Mesenteric fat pad (tissue), 1 donor: ENCODE results near the gene EDN2. TPM values are rescaled to one million over a fixed set of nuclear protein-coding genes. Genes with fewer than 3 reads are reported as not detected.

ENCODE experiments used
- DNase-seq: peaks from one replicate; pipeline ENCODE4 v3.0.0-alpha.2; 2020; ENCODE audit warnings: low spot score
- total RNA-seq: library from RNA; stranded (reverse); fragmentation: NEBNext Ultra II Directional; extraction: Animal tissue kit (Norgen Biotek cat#: 25700); gene quantifications from one replicate; pipeline ENCODE4 v1.2.1, GENCODE V29; 2021
- donor health status: DM: yes; HTN: yes; CAD: no.

The EDN2 gene
- total RNA-seq, 1 donor from 2014 or later: not detected

DNA sequence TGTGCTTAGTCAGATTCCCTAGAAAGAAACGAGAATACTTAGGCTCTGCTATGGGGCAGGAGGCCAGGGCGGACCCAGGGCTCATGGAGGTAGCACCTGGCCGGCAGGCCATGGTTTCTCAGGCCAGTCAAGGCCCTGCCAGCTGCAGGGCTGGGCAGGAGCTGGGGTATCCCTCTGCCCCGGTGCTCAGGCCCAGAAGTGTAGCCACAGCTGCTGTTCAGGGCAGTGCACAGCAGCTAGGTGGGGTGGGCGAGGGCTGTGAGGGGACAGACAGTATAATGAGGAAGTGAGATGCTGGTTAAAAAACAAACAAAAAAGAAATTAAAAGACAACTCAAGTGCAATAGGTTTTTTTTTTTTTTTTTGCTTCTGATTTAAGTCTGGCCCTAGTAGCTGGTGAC lies 34.0 kb upstream of the EDN2 start:
- DNase-seq: no peak

DNA sequence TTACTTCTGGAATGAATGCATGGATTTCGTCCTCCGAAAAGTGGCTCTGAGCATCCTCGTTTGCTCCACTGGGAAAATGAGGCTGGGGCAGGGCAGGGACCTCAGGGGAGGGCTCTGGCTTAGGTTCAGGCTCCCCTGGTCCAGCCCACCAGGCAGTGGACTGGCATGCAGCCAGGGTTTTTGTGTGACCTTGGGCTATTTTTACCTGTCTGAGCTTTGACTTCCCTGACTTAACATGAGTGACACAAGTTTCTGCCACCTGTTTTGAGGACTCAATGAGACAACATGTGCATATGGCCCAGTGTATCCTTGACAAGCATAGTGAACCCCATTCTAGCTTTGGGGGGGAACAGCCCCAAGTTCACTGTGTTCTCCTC lies 32.6 kb upstream of the EDN2 start:
- DNase-seq: no peak

DNA sequence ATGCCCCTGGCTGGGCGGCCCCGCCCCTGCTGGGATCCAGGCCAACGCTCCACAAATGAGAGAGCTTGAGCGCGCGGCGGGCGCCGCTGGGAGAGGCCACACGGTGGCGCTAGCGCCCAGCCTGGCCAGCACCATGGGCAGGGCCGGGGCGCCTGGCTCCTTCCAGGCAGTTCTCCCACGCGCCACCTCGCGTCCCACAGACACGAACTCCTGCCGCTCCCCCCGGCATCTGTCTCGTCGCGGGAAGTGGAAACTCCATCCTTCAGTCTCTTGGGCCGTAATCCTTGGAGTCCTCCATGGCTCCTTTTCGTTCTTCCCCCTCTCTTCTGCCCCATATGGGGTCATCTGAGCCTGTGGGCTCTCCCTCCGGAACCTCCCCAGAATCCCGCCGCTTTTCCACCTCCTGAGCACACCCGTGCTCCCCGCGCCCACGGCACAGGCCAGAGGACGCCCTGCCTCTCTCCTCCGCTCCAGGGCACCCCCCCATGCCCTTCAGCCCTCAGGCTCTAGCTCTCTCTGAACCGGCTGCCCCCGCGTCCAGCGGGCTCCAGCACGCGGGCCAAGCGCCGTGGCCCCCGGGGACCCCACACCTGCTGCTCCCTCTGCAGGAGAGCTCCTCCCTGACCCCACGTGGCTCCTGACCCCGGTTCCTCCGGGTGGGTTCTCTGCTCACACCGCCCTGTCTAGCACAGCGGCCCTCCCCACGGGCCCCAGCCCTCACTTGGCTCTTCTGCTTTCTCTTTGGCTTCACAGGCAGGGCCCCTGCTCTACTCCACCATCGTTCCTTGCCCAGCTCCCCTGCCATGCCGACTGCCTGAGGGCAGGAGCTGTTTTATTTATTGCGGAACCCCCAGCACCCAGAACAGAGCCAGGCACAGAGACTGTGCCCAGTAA lies 31.9 kb upstream of the EDN2 start:
- DNase-seq: peak; percentile 97

DNA sequence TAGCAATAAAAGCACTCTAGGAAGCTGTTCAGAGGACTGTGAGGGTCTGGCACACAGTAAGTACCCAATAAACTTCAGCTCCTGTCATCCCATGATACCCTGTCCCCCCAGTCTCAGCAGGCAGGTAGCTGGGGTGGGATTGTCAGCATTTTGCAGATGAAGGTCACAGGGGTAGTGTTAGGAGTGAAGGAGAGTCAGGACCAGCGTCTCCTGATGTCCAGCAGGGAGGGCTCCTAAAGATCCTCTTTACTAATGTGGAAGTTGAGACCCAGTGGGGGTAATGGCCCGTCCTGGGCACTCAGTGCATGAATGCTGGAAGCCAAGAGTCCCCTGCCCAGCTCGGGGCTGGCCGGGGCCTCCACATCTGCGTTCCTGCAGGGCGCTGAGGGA lies 31.3 kb upstream of the EDN2 start:
- no peak for DNase-seq

DNA sequence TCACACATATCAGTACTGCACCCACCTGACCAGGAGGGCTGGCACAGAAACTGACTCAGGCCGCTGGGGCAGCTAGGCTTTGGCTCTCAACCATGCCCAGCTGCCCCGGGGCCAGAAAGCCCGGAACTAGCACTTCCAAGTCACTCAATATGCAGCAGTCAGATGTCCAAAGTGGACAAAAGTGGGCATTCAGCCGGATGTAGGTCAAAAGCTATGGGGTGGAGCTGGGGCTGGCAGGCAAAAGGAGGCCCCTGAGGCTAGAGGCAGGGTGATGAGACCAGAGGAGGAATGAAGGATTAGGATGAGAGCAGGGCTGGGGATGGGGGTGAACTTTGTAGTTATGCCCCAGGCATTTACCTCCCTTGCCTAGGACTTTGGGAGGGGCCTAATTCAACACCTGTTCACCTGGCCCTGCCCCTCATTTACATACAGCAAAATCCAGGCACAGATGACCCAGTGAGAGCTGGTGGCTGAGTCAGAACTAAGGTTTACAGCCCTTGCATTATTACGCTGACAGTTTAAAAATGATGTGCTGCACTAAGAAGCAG lies 30.7 kb upstream of the EDN2 start:
- no peak for DNase-seq

DNA sequence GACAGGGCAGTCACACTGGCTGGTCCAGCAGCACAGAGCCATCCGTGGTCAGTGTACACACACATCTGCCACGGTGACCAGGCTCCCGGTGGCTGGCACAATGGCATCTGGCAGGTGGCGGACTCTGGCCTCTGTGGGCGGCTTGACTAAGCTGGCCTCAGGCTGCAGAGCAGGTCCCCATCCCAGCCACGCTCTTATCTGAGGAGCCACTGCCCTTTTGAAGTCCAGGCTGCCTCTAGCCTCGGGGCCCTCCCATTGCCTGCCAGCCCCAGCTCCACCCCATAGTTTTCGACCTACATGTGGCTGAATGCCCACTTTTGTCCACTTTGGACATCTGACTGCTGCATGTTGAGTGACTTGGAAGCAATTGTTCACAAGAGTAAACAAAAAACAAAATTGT lies 29.9 kb upstream of the EDN2 start:
- no peak for DNase-seq

DNA sequence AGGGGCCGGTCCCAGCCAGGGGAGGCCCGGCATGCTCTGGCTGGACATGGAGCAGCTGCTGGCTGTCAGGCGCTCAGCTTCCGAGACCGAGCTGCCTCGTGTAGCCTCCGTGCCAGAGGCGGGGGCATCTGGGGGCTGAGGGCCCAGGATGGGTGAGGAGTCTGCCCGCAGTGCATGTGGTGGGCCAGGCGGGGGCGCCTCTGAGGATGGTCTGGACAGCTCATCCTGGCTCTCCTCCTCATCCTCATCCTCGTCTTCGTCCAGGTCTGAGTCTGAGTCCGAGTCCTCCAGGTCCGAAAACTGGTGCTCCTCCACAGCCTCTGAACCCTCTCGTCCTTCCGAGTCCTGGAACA lies 28.9 kb upstream of the EDN2 start:
- no peak for DNase-seq

DNA sequence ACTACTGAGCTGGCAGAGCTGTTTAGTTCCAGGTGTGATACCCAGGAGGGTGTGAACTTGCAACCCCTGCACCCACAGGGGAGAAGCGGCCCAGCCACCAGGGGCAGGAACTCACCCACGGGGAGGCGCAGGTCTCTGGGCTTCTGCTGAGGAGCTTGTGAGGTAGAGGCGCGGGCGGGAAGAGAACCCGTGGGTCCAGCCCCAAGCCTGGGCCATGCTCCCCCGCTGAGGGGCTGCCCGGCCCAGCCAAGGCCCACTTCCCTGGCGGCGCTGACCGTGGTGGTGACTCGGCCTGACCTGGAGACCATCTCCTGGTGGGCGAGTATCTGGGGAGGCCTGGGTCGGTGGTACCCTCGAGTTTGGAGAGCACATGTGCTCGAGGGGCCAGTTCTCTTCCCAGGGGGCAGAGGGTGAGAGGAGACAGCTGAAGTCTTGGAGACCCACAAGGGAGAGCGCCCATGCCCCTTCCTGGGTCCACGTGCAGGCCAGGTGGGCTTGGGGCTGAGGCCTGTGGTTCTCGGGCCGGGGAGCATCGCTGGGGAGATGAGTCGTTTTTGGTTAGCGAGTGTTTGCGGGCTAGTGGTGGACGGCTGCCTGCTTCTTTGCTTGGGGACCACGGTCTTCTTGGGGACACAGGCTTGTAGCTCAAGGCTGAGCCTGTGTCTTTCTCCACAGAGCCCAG lies 28.4 kb upstream of the EDN2 start:
- DNase-seq: no peak

DNA sequence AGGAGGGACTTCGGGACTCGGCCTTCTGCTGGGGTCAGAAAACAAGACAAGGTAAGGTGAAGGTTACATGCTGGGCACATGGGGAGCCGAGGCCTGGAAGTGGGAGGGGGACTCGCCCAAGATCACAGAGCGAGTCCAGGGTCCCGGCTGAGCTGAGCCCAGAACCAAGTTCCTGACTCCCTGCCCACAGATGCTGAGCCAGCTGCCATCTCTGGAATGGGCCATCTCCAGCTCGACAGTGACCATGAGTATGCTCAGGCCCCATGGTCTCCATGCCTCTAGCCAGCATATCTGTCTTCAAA lies 26.7 kb upstream of the EDN2 start:
- no peak for DNase-seq

DNA sequence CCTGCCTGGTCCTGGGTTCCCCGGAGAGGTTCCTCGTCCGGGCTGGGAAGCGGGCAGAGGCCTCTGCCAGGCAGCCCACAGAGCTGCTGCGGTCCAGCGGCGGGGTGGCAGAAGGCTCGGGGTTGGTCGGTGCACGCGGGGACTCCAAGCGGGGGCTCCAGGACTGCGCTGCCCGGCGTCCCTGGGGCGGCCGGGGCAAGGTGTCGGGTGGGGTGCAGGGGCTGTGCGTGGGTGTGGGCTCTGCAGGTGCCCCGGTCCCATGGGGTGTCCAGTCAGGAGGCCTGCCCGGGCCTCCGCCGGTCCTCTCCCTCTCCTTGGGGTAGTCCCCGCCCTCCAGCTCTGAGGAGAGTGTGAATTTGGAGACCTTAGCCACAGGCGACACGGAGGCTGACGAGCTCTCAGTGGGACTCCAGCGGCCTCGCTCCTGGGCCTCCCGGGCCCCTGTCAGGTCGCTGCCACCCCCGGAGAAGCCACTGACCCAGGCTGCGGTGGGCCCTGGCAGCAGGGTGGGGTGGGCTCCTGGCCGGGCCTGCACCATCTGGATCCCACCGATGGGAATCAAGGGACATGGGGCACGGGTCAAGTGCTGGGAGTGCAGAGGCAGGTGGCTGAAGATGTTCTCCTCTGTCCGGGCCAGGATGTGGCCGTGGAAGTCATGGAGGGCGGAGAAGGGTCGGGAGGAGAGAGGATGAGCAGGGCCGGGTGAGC lies 26.2 kb upstream of the EDN2 start:
- DNase-seq: no peak

DNA sequence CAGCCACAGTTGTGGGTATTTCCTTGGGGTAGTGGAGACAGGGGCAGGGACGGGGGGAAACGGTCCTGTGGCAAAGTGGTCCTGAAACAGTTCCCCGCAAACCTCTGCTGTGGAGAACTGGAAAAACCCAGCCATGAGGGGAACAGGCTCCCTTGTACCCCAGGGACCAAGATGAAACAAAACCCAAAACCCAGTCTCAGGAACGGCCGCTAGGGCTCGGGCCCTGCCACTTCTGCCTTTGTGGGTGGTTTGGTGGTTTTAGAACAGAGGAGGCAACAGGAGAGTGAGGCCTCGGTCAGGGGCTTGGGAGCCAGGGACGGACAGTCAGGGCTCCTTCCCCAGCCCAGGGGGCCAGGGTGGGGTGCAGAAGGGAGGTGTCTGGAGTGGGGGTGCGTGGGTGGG lies 24.8 kb upstream of the EDN2 start:
- DNase-seq: no peak

DNA sequence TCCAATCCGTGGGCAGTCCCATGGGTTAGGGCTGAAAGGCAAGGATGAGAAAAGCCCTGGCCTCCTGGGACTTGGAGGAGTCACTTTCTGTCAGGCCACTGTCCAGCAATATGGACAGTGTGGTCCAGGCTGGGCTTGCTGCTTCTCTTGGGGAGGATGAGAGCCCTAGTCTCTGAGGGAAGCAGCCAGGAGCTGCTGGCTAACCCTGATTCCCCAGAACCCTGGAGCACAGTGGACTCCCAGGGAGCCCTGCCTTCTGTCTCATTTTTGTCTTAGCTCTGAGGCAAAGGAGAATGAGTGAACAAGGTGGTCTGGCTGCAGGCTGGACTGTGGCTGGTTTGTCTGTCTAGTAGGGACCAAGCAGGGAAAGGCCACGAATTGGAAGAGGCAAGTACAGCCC lies 23.8 kb upstream of the EDN2 start:
- DNase-seq: no peak

DNA sequence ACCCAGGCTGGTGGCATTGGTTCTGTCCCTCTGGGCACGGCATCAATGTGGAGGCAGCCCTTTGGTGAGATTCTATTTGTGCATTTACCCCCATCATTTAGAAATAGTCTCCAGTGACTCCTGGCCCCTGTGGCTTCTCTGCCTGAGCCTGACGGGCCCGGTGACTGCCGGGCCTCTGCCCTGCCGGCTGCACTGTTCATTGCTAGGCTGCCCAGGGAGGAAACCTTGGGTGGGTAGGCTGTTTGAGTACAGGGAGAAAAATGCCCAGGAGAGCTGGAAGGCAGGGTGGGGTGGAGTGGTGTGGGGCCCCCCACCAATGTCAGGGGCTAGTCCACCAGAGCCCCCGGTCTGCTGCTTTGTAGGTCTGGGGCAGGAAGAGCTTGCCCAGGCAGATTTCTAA lies 23.4 kb upstream of the EDN2 start:
- no peak for DNase-seq

DNA sequence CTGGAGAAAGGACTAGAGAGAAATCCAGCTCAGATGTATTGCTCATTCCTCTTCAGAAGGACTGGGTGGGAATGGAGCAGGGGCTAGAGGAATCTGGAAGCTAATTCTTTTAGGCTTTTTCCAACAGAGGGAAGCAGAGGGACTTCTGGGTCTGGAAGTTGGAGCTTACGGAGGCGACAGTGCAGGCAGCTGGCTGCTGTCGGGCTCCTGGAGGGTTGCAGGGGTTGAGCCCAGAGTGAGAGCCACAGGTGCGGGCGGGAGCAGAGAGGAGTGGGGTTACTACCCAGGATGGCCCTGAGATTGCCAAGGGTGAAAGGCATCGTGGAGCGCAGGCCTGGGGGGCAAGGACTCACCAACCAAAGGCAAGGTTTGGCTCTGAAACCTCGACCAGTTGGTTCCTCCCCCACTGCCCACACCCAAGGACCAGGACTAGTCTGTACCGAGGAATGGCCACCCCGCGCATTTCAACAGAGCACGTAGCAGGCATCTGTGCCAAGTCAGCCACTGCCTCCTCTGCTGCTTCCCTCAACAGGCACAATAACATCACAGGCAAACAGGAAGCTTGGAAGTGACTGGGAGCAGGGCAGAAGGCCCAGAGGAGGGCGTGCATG lies 22.7 kb upstream of the EDN2 start:
- no peak for DNase-seq

DNA sequence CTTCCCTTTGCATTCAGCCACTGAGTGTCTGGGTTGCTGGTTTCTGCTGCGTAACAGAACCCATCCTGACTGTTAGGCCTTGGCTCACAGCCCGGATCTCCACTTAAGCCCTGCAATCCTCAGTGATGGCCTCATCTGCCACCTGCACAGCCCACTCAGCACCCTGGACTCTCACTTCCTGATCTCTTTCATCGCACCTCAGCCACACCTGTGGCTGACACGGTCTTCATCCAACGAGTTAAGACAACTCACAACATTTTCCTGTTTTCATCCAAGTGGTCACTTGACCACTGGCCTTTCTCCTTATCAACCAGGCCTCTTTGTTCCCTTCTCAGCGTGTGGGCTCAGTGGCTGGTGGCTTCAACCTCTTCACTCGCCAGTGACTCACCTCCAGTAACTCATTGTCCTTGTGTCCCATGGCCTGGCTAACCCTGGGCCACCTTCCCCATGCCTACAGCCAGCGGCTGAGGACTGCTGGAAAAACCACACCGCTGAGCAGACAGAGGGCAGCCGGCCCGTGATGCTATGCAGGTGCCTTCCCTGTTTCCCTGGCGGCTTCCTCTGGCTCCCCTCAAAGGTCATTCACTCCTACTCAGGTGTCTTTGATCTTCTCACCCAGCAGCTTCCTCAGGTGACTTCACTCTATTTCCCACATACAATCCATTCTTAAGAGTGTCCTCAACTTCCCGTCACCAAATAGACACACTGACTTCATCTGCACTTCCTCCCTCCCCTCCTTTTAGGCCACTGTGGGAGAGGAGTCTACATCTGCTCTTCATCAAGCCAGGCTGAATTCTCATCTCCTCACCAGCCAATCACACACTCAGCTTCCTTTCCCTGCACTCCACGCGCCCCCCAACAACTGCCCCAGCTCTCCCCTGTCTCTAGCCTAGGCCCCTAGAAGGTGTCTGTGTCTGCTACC lies 19.9 kb upstream of the EDN2 start:
- no peak for DNase-seq

DNA sequence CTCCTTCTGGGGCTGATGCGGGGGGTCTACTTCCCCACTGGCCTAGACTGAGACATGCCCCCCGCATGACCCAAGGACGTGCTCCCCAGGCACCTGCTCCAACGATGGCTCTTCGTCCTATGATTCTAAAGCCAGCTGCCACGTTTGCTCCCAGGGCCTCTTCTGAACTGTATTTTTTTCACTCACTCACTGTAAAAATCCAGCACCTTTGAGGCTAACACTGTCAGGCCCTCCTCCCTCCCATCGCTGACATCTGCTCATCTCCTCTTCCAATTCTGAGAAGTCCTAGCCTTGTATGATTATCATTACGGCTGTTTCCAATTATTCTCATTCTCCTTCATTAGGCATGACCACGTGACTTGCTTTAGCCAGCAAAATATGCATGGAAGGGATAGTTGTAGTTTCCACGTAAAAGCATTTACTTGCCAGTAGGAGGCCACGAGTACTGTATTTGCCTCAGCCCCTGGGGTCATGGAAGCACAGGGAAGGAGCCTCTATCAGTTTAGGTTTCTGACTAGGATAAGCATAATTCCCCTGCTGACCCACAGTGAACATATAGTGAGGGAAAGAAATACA lies 19.1 kb upstream of the EDN2 start:
- no peak for DNase-seq

DNA sequence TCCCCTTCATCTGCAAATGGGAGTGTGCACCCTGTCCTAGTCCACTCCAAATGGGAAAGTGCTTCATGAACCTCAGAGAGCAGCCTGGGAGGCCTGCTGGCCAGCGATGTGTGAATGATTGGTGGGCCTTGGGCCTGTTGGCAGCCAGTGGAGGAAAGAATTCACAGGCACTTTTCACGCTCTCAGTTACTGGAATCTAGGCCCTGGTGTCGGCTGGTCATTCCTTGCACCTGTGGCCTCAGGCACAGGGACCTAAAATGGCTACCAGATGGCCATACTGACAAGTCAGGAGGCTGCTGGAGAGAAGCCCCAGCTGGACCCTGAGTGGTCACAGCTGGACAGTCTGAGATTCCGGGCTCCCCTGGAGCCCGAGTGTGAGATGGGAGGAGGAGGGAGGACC lies 18.4 kb upstream of the EDN2 start:
- DNase-seq: no peak

DNA sequence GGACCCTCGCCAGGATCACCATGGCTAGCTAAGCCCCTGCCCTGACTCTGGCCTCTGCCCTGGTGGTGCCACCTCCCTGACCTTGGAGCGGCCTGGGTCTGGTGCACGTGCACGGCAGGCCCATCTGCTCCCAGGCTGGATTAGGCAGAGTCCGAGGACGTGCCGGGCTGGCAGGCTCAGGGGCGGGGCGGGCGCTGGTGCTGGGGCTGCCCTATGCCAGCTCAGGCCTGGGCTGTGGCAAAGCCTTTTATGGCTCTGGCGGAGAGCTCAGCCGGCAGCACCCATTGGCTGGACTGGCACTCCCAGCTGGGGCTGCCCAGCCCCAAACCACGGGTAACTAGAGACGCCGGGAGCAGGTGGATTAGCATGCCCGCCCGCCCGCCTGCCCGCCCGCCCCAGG lies 17.1 kb upstream of the EDN2 start:
- DNase-seq: no peak

DNA sequence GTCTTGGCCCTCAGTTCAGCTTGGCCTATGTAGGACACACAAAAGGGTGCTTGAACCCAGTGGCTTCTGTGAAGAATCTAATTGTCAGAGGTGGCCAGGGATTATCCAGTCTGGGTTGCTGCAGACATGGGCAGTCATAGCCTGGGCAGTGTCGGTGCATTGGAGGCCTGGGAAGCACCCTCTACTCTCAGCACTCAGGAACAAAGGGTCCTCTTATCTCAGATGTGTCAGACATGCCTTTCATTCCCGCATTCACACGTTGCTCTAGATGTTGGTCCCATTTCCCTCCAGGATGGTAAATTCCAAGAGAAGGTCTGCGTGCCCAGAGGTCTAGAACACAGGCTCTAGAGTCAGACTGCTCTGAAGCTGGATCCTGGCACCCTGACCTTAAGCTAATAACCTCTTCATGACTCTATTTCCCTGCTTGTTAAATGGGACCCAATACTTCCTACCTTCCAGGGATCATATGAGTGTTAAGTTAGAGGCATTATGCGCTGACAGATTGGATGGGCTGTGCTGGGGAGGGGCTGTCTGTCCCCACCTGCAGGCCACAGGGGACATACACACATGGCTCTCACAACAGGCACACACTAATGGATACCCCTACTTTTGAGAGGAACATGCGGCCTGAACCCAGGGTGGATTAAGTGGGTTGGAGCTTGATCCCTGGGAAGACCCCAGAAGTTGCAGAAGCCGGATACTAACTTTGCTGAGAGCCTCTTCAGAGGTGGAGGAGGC lies 16.5 kb upstream of the EDN2 start:
- no peak for DNase-seq

DNA sequence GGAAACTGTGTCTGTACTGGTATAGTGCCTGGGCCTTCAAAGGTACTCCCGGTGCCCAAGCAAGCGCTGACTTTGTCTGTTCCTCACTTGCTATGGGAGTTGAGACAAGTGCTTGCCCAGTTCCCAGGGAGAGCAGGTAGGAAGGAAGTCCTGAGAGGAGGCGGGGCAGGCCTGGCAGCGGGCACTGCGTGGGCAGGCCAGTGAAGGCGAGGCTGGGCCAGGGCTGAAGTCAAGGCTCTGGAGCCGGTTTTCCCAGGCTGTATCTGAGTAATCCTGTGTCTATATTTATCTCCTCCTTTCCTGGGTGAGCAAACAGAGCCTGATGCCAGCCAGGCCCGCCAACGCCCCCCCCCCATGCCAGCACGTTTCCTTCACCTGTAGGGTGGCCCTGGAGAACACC lies 15.9 kb upstream of the EDN2 start:
- DNase-seq: no peak
